AG08396 (cell line): ENCODE results near the gene KIF16B.
"Not testable (repeated sequence)": the region's sequence is repeated elsewhere in the genome, so short reads cannot be mapped to it uniquely, and the experiment has no call there.

Source experiments
- DNase-seq: peaks from one replicate; pipeline ENCODE4 v3.0.0; 2012; ENCODE audit warnings: low spot score, mixed read lengths

KIF16B gene

GRCh38 chr20:16573001-16573965, at the start of gene KIF16B:
TSS of gene KIF16B (minus strand) at chr20:16573448. CDS start at chr20:16573275, 173 bp downstream.
- peak; percentile 93 for DNase-seq

- no peak for DNase-seq
Observed at GRCh38 chr20:16622501-16622900, 49.3 kb upstream of the KIF16B start.

GRCh38 chr20:16621435-16622141, 48.3 kb upstream of the KIF16B start:
- DNase-seq, result no peak

GRCh38 chr20:16620961-16621360, 47.7 kb upstream of the KIF16B start:
- no peak for DNase-seq

- DNase-seq, result no peak
Observed at GRCh38 chr20:16619953-16620352, 46.7 kb upstream of the KIF16B start.

- DNase-seq, result no peak
Observed at GRCh38 chr20:16617056-16617455, 43.8 kb upstream of the KIF16B start.

- DNase-seq, result no peak
Observed at GRCh38 chr20:16616317-16616716, 43.1 kb upstream of the KIF16B start.

- peak; percentile 46 for DNase-seq
Observed at GRCh38 chr20:16615199-16615598, 42.0 kb upstream of the KIF16B start.

- no peak for DNase-seq
Observed at GRCh38 chr20:16613954-16614353, 40.7 kb upstream of the KIF16B start.

- DNase-seq, result no peak
Observed at GRCh38 chr20:16612706-16613105, 39.5 kb upstream of the KIF16B start.

- no peak for DNase-seq
Observed at GRCh38 chr20:16611817-16612216, 38.6 kb upstream of the KIF16B start.

- DNase-seq, result no peak
Observed at GRCh38 chr20:16609066-16609465, 35.8 kb upstream of the KIF16B start.

GRCh38 chr20:16608277-16608650, 35.0 kb upstream of the KIF16B start:
- DNase-seq, result no peak

GRCh38 chr20:16607364-16608276, 34.4 kb upstream of the KIF16B start:
- DNase-seq, result no peak

GRCh38 chr20:16606468-16607070, 33.3 kb upstream of the KIF16B start:
- DNase-seq, result no peak

- DNase-seq, result no peak
Observed at GRCh38 chr20:16601047-16601446, 27.8 kb upstream of the KIF16B start.

- DNase-seq, result no peak
Observed at GRCh38 chr20:16599257-16599656, 26.0 kb upstream of the KIF16B start.

GRCh38 chr20:16596991-16597390, 23.7 kb upstream of the KIF16B start:
- DNase-seq, result no peak

GRCh38 chr20:16596404-16596803, 23.2 kb upstream of the KIF16B start:
- DNase-seq, result not testable (repeated sequence)

GRCh38 chr20:16595376-16595775, 22.1 kb upstream of the KIF16B start:
- DNase-seq, result no peak

- DNase-seq, result no peak
Observed at GRCh38 chr20:16590041-16590633, 16.9 kb upstream of the KIF16B start.
